ENCODE measurements around the gene FBXW2. TPM values are rescaled to one million over a fixed set of nuclear protein-coding genes. Genes with fewer than 3 reads are reported as not detected.

Gene FBXW2
- total RNA-seq, 1 donor: 36.9 TPM

GRCh38 chr9:120829650-120830049 lies 36.4 kb upstream of the FBXW2 start:
- DNase-seq (ENCODE audit: insufficient read length, low spot score, missing footprints): no peak
- H3K4me3 ChIP-seq (ENCODE audit: insufficient read depth, low read length): no peak overlapping the region
- peaks cover 47% of the 10 kb centered on the region for H3K36me3 ChIP-seq (ENCODE audit: insufficient read depth, low read length)
- peaks cover 15% of the 10 kb centered on the region for H3K79me2 ChIP-seq (ENCODE audit: insufficient read depth, low read length)
- TF ChIP-seq, protein P1, sequence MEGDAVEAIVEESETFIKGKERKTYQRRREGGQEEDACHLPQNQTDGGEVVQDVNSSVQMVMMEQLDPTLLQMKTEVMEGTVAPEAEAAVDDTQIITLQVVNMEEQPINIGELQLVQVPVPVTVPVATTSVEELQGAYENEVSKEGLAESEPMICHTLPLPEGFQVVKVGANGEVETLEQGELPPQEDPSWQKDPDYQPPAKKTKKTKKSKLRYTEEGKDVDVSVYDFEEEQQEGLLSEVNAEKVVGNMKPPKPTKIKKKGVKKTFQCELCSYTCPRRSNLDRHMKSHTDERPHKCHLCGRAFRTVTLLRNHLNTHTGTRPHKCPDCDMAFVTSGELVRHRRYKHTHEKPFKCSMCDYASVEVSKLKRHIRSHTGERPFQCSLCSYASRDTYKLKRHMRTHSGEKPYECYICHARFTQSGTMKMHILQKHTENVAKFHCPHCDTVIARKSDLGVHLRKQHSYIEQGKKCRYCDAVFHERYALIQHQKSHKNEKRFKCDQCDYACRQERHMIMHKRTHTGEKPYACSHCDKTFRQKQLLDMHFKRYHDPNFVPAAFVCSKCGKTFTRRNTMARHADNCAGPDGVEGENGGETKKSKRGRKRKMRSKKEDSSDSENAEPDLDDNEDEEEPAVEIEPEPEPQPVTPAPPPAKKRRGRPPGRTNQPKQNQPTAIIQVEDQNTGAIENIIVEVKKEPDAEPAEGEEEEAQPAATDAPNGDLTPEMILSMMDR (IDR thresholded peaks at IDR 0.05; ENCODE audit: extremely low read depth, low read depth, low read length): no peak
- H3K4me2 ChIP-seq (ENCODE audit: insufficient read depth, low read length): peak overlapping the region; percentile 18
- H3K9me3 ChIP-seq (ENCODE audit: low read depth, low read length): no peaks in the 10 kb centered on the region
- peaks cover 4% of the 10 kb centered on the region for H4K20me1 ChIP-seq (ENCODE audit: insufficient read depth, low read length)
- H3K4me1 ChIP-seq (ENCODE audit: insufficient read depth, low read length): peaks cover 11% of the 10 kb centered on the region
- no peak overlapping the region for H2AFZ ChIP-seq (ENCODE audit: low read length)
- no peaks in the 10 kb centered on the region for H3K27me3 ChIP-seq (ENCODE audit: insufficient read depth, low read length)
- H3K27ac ChIP-seq (ENCODE audit: low read depth, low read length): peak overlapping the region; percentile 67

- H3K4me1 ChIP-seq (ENCODE audit: insufficient read depth, low read length): no peaks in the 10 kb centered on the region
Measured at GRCh38 chr9:120820095-120820494, 26.9 kb upstream of the FBXW2 start.

GRCh38 chr9:120818595-120818994 lies 25.4 kb upstream of the FBXW2 start:
- H4K20me1 ChIP-seq (ENCODE audit: insufficient read depth, low read length): no peaks in the 10 kb centered on the region
- DNase-seq (ENCODE audit: insufficient read length, low spot score, missing footprints): no peak
- no peaks in the 10 kb centered on the region for H3K4me1 ChIP-seq (ENCODE audit: insufficient read depth, low read length)
- H2AFZ ChIP-seq (ENCODE audit: low read length): no peak overlapping the region
- no peaks in the 10 kb centered on the region for H3K79me2 ChIP-seq (ENCODE audit: insufficient read depth, low read length)
- no peak overlapping the region for H3K4me3 ChIP-seq (ENCODE audit: insufficient read depth, low read length)
- H3K27me3 ChIP-seq (ENCODE audit: insufficient read depth, low read length): no peaks in the 10 kb centered on the region
- TF ChIP-seq, protein P1 (IDR thresholded peaks at IDR 0.05; ENCODE audit: extremely low read depth, low read depth, low read length): no peak
- no peak overlapping the region for H3K27ac ChIP-seq (ENCODE audit: low read depth, low read length)
- no peaks in the 10 kb centered on the region for H3K9me3 ChIP-seq (ENCODE audit: low read depth, low read length)
- H3K4me2 ChIP-seq (ENCODE audit: insufficient read depth, low read length): no peak overlapping the region
- H3K36me3 ChIP-seq (ENCODE audit: insufficient read depth, low read length): peaks cover 41% of the 10 kb centered on the region

More at GRCh38 chr9:120820095-120820494, 26.9 kb upstream of the FBXW2 start:
- Histone ChIP-seq H2AFZ (ENCODE audit: low read length) (no peak overlapping the region), H3K36me3 (ENCODE audit: insufficient read depth, low read length) (peaks cover 45% of the 10 kb centered on the region), H3K27ac (ENCODE audit: low read depth, low read length) (no peak overlapping the region), H4K20me1 (ENCODE audit: insufficient read depth, low read length) (no peaks in the 10 kb centered on the region), H3K9me3 (ENCODE audit: low read depth, low read length) (no peaks in the 10 kb centered on the region), H3K4me2 (ENCODE audit: insufficient read depth, low read length) (no peak overlapping the region), H3K4me3 (ENCODE audit: insufficient read depth, low read length) (no peak overlapping the region), H3K79me2 (ENCODE audit: insufficient read depth, low read length) (no peaks in the 10 kb centered on the region), H3K27me3 (ENCODE audit: insufficient read depth, low read length) (no peaks in the 10 kb centered on the region)
- TF ChIP-seq, protein P1 (IDR thresholded peaks at IDR 0.05; ENCODE audit: extremely low read depth, low read depth, low read length): no peak
- no peak for DNase-seq (ENCODE audit: insufficient read length, low spot score, missing footprints)

GRCh38 chr9:120815075-120815474 lies 21.9 kb upstream of the FBXW2 start:
- Histone ChIP-seq H3K36me3 (ENCODE audit: insufficient read depth, low read length) (peaks cover 27% of the 10 kb centered on the region), H3K27ac (ENCODE audit: low read depth, low read length) (no peak overlapping the region), H3K4me2 (ENCODE audit: insufficient read depth, low read length) (no peak overlapping the region), H2AFZ (ENCODE audit: low read length) (no peak overlapping the region), H3K4me1 (ENCODE audit: insufficient read depth, low read length) (peaks cover 6% of the 10 kb centered on the region), H3K9me3 (ENCODE audit: low read depth, low read length) (no peaks in the 10 kb centered on the region), H3K27me3 (ENCODE audit: insufficient read depth, low read length) (no peaks in the 10 kb centered on the region), H3K79me2 (ENCODE audit: insufficient read depth, low read length) (no peaks in the 10 kb centered on the region), H3K4me3 (ENCODE audit: insufficient read depth, low read length) (no peak overlapping the region), H4K20me1 (ENCODE audit: insufficient read depth, low read length) (no peaks in the 10 kb centered on the region)
- DNase-seq (ENCODE audit: insufficient read length, low spot score, missing footprints): no peak
- TF ChIP-seq, protein P1 (IDR thresholded peaks at IDR 0.05; ENCODE audit: extremely low read depth, low read depth, low read length): no peak
